Hematopoietic multipotent progenitor cell (in vitro differentiated cells): ENCODE measurements around the gene GLIPR2. TPM values are rescaled to one million over a fixed set of nuclear protein-coding genes. Genes with fewer than 3 reads are reported as not detected.
"Not testable (repeated sequence)": the region's sequence is repeated elsewhere in the genome, so short reads cannot be mapped to it uniquely, and the experiment has no call there.

Experiments used
- DNase-seq, 3 donors: peaks; one replicate each; pipeline ENCODE4 v3.0.0-alpha.2; 2011 to 2015; ENCODE audit warnings: low read depth in 2 of 3, low spot score in 2 of 3
- total RNA-seq: library from RNA; depleted of rRNA; stranded (reverse); fragments of >200 nt; gene quantifications from one replicate; pipeline ENCODE4 v1.2.3, GENCODE V29; 2012

The GLIPR2 gene
- total RNA-seq, 1 donor: 38.2 TPM

DNA sequence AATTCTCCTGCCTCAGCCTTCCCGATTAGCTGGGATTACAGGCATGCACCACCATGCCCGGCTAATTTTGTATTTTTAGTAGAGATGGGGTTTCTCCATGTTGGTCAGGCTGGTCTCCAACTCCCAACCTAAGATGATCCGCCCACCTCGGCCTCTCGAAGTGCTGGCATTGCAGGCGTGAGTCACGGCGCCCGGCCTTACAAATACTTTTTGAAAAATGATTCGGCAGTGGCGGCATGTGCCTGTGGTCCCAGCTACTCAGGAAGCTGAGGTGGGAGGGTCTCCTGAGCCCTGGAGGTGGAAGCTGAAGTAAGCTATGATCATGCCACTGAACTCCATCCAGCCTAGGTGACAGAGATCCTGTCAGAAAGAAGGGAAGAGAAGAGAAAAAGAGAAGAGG is 23.6 kb downstream of the GLIPR2 start:
- DNase-seq: not testable (repeated sequence)

GRCh38 chr9:36161187-36161586 is 24.7 kb downstream of the GLIPR2 start:
- no peak for DNase-seq

DNA sequence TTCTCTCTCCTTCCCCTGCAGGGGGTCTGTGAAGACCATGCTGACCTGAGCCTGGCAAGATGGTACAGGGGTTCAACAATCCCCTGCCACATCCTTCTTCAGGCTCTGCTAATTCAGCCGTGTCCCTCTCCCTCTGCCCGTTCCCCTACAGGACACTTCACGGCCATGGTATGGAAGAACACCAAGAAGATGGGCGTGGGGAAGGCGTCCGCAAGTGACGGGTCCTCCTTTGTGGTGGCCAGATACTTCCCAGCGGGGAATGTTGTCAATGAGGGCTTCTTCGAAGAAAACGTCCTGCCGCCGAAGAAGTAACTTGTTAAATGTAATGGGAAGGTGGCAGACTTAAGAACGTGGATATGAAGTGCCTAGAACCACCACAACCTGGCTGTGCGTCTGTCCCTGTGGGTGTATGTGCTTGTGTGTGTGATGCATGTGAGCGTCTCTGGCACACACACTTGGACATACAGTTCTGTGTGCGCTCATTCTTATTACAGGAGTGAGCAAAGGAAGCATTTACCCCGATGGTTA is 25.7 kb downstream of the GLIPR2 start:
- no peak for DNase-seq

GRCh38 chr9:36163049-36163785 is 26.7 kb downstream of the GLIPR2 start:
- no peak for DNase-seq

GRCh38 chr9:36163786-36164170 is 27.2 kb downstream of the GLIPR2 start:
- no peak for DNase-seq

DNA sequence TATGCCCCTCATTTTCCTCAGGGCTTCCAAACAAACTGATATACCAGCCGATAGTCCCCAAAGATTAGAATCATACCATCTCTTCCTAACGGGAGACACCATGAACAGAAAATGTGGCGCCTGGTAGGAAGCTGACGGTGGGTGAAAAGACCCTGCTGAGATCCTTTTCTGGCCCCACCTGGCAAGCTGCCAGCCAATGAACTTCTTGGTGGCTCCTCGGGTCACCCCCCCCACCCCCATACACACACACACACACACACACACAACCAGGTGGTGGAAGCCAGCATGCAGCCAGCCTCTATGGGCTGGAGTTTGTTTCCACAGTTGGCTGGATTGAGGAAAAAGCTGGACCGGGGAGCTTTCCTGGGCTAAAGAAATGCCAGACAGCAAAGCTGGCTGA is 27.8 kb downstream of the GLIPR2 start:
- DNase-seq: no peak

DNA sequence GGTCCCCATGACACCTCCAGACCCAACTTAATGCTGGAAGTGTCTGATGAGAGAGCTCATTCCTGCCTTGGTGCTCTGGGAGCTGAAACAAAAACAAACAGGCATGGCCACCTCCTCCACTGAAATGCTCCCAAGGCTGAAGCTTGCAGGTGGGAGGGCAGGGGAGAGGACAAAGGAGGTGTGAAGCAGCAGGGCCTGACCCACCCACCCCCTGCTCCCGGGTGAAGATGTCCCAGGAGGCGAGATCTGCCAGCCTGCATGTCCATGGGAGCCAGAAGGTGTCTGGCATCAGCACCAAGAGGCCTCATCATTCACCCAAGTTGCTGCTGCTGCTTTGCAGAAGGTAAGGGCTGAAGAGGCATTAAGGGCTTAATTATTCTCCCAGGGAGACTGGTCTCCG is 28.5 kb downstream of the GLIPR2 start:
- no peak for DNase-seq

GRCh38 chr9:36165826-36166167 is 29.3 kb downstream of the GLIPR2 start:
- DNase-seq: no peak

DNA sequence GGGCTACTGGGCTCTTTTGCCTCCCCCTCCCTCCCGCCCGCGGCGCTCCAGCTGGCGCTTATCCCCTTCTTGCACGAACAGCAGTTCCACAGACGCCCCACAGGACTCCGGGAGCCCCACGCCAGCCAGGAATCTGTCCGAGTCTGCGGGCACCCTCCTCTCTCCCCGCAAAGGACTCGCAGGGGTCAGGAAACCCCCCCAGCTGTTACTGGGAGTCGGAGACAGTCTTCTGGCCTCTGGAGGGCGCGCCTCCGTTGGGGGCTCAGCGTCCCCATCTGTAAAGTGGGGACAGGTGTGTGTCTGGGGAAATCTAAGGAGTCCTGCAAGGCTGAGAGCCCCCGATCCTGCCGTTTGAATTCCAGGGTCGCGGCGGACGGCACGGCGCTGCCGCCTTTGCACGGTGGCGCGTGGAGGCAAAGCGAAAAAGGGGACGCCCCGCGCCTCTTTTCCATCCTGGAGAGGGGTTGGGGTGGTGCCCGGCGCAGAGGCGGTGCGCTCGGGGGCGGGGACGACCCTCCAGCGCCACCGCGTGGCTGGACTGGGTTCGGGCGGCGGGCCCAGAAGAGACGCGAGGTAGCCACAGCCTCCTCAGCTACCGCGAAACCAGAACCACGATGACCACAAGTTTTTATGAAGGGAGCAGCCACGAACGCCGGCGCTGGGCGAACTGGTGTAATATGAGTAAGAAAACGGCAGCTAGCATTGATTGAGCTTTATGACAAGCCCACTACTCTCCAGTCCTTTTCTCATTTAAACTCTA is 29.8 kb downstream of the GLIPR2 start:
- peak; percentile 78 to 86 (median 80) for DNase-seq

- DNase-seq: no peak
These were observed 32.6 kb downstream of the GLIPR2 start, which contains the start of gene CCIN for GRCh38 chr9:36169166-36169565. Gene CCIN (plus strand): TSS chr9:36169388. CDS start chr9:36169503, 115 bp downstream.

- no peak for DNase-seq
These were observed 33.2 kb downstream of the GLIPR2 start for GRCh38 chr9:36169708-36170107.

DNA sequence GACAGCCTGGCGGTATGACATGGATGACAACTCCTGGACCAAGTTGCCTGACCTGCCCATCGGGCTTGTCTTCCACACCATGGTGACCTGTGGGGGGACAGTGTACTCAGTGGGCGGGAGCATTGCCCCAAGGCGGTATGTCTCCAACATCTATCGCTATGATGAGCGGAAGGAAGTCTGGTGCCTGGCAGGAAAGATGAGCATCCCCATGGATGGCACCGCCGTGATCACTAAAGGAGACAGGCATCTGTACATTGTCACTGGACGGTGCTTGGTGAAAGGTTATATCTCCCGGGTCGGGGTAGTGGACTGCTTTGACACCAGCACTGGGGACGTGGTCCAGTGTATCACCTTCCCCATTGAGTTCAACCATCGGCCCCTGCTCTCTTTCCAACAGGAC is 34.0 kb downstream of the GLIPR2 start:
- no peak for DNase-seq

DNA sequence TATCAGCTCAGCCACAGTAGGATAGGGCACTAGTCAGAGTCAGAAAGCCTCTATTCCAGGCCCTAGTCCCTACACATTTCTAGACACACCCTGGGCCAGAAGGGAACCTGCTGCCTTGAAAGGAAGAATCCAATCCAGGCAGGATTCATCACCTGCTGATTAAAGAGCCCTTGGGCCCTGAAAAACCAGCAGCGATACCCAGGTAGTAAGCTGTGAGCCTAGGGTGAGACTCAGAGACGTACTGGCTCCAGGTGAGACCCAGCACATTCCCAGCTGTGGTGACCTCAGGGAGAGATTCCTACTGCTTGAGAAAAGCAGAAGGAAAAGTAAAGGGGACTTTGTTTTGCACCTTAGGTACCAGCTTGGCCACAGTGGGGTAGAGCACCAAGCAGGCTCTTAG is 37.3 kb downstream of the GLIPR2 start:
- DNase-seq: no peak

DNA sequence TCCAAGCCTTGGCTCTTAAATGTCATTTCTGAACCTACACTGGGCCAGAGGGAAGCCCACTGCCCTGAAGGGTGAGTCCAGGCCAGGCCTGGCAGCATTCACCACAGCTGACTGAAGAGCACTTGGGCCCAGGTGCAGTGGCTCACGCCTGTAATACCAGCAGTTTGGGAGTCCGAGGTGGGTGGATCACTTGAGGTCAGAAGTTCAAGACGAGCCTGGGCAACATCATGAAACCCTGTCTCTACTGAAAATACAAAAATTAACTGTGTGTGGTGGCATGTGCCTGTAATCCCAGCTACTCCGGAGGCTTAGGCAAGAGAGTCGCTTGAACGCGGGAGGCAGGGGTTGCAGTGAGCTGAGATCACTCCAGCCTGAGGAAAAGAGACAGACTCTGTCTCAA is 37.7 kb downstream of the GLIPR2 start:
- DNase-seq: no peak

GRCh38 chr9:36174731-36175130 is 38.2 kb downstream of the GLIPR2 start:
- no peak for DNase-seq

- not testable (repeated sequence) for DNase-seq
These were observed 38.7 kb downstream of the GLIPR2 start for GRCh38 chr9:36175209-36175608.

DNA sequence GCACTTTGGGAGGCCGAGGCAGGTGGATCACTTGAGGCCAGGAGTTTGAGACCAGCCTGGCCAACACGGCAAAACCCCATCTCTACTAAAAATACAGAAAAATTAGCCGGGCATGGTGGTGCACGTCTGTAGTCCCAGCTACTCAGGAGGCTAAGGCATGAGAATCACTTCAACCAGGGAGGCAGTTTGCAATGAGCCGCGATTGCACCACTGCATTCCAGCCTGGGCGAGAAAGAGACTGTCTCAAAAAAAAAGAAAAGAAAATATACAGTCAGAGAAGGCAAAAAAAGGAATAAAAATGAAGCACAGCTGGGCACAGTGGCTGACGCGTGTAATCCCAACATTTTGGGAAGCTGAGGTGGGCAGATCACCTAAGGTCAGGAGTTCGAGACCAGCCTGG is 40.0 kb downstream of the GLIPR2 start:
- not testable (repeated sequence) for DNase-seq

GRCh38 chr9:36177571-36177970 is 41.0 kb downstream of the GLIPR2 start:
- no peak for DNase-seq

- DNase-seq: not testable (repeated sequence)
These were observed 43.7 kb downstream of the GLIPR2 start for GRCh38 chr9:36180243-36180642.

GRCh38 chr9:36187414-36187813 is 50.9 kb downstream of the GLIPR2 start:
- no peak for DNase-seq

DNA sequence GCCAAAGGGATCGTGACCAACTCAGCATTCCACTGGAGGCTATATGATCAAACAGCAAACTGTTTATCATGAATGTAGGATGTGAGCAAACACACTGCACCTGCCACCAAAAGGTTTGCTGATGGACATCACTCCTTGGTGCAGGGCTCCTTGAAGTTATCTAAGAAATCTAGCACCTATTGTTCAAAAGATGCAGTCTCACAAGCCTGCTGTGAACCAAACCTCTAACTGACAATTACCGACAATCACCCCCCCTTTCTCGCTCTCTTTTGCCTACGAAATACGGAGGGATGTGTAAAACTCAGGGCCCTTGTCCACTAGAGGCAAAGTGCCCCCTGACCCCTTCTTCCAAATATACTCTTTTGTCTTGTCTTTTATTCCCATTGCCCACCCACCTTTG is 51.7 kb downstream of the GLIPR2 start:
- DNase-seq: no peak

DNA sequence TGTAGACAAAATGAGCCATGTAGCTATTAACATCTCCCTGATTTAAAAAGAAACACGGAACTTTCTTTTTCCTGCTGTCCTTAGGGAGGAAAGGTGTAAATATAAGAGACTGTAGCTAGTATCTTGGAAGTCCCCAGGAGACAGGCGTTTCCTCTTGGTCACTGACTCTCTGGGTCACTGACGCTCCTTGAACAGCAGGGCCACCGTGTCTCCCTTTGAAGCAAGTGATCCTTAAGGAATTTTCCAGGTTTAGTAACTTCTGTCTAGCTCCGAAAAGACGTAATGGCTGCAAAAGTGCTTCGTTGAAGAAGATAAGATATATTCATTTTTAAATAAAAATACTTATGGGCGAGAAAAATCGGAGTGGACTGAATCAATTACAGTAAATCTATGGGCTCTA is 53.4 kb downstream of the GLIPR2 start:
- DNase-seq: no peak
